Measurements from ENCODE around the gene ADGRA3.

- TF ChIP-seq CTCF (IDR thresholded peaks at IDR 0.05): no peak
- TF ChIP-seq POLR2A (IDR thresholded peaks at IDR 0.05): no peak
Measured at GRCh38 chr4:22339491-22339890, 176.4 kb downstream of the ADGRA3 start.
